Eye (tissue), 1 donor: ENCODE results near the gene SAP30BP.

Source experiments
- DNase-seq: peaks from one replicate; pipeline ENCODE4 v3.0.0-alpha.2; 2015

The SAP30BP gene

GRCh38 chr17:75666959-75667790, at the start of gene SAP30BP, which contains the start of gene RECQL5:
Gene SAP30BP (plus strand): TSS chr17:75667338. CDS start chr17:75667373, 35 bp downstream.
Gene RECQL5 (minus strand): TSS chr17:75667154. CDS start chr17:75666557, 597 bp downstream.
- DNase-seq: peak; percentile 100

GRCh38 chr17:75617675-75618074, 49.5 kb upstream of the SAP30BP start:
- DNase-seq: no peak

- peak; percentile 38 for DNase-seq
Observed at GRCh38 chr17:75619506-75620431, 47.4 kb upstream of the SAP30BP start.

- no peak for DNase-seq
Observed at GRCh38 chr17:75621489-75621888, 45.6 kb upstream of the SAP30BP start.

GRCh38 chr17:75622076-75622475, 45.1 kb upstream of the SAP30BP start:
- no peak for DNase-seq

- DNase-seq: no peak
Observed at GRCh38 chr17:75622771-75623273, 44.3 kb upstream of the SAP30BP start.

GRCh38 chr17:75623386-75623785, 43.8 kb upstream of the SAP30BP start:
- no peak for DNase-seq

- DNase-seq: no peak
Observed at GRCh38 chr17:75624021-75624420, 43.1 kb upstream of the SAP30BP start.

GRCh38 chr17:75624714-75625345, 42.3 kb upstream of the SAP30BP start:
- no peak for DNase-seq

GRCh38 chr17:75625813-75626486, 41.2 kb upstream of the SAP30BP start:
- DNase-seq: peak; percentile 66

- no peak for DNase-seq
Observed at GRCh38 chr17:75626496-75627038, 40.6 kb upstream of the SAP30BP start.

GRCh38 chr17:75627094-75627493, 40.0 kb upstream of the SAP30BP start:
- no peak for DNase-seq

GRCh38 chr17:75628425-75628824, 38.7 kb upstream of the SAP30BP start:
- DNase-seq: no peak

GRCh38 chr17:75629157-75629556, 38.0 kb upstream of the SAP30BP start:
- no peak for DNase-seq

GRCh38 chr17:75630071-75630917, 36.8 kb upstream of the SAP30BP start:
- DNase-seq: no peak

GRCh38 chr17:75631353-75631752, 35.8 kb upstream of the SAP30BP start:
- no peak for DNase-seq

GRCh38 chr17:75632428-75632827, 34.7 kb upstream of the SAP30BP start:
- DNase-seq: no peak

GRCh38 chr17:75632863-75633485, 34.2 kb upstream of the SAP30BP start, which contains the start of gene SMIM5:
Gene SMIM5 (plus strand): TSS chr17:75633434. CDS start chr17:75640202, 6,768 bp downstream.
- DNase-seq: peak; percentile 90

- DNase-seq: peak; percentile 96
Observed at GRCh38 chr17:75633486-75634375, 33.4 kb upstream of the SAP30BP start.
